GM12878 (cell line): Measurements from ENCODE around the gene GPR146.

Experiments
- IRF4 ChIP-seq: IDR thresholded peaks from 2 replicates; pipeline ENCODE4 v1.6.1; 2011; ENCODE audit warnings: low read depth, low read length
- MAX ChIP-seq: IDR thresholded peaks from 2 replicates; pipeline ENCODE4 v1.6.1; 2012; ENCODE audit warnings: low read depth, low read length, improper control_type of control experiment
- RCOR1 ChIP-seq: conservative IDR thresholded peaks from 2 replicates; pipeline ENCODE4 v1.6.1; 2012; ENCODE audit warnings: low read depth, low read length, improper control_type of control experiment
- TARDBP ChIP-seq: IDR thresholded peaks from 2 replicates; pipeline ENCODE4 v1.6.1; 2016; ENCODE audit warnings: borderline replicate concordance
- ZZZ3 ChIP-seq: IDR thresholded peaks from 2 replicates; pipeline ENCODE4 v1.6.1; 2011; ENCODE audit warnings: low read depth; ENCODE audit not compliant: control insufficient read depth, insufficient read length
- TF ChIP-seq, protein P1 (sequence below), 3 experiments: IDR thresholded peaks in 2 of 3; conservative IDR thresholded peaks in 1 of 3; 2 replicates each; pipeline ENCODE4 v1.5.1; 2011; ENCODE audit warnings: low read depth in 3 of 3, low read length in 3 of 3, mild to moderate bottlenecking in 3 of 3, control low read depth in 2 of 3, moderate library complexity in 2 of 3, inconsistent platforms in 1 of 3, mixed read lengths in 1 of 3; ENCODE audit not compliant: control insufficient read depth in 2 of 3, insufficient read depth in 1 of 3; ENCODE audit errors: extremely low read depth in 1 of 3

DNA sequence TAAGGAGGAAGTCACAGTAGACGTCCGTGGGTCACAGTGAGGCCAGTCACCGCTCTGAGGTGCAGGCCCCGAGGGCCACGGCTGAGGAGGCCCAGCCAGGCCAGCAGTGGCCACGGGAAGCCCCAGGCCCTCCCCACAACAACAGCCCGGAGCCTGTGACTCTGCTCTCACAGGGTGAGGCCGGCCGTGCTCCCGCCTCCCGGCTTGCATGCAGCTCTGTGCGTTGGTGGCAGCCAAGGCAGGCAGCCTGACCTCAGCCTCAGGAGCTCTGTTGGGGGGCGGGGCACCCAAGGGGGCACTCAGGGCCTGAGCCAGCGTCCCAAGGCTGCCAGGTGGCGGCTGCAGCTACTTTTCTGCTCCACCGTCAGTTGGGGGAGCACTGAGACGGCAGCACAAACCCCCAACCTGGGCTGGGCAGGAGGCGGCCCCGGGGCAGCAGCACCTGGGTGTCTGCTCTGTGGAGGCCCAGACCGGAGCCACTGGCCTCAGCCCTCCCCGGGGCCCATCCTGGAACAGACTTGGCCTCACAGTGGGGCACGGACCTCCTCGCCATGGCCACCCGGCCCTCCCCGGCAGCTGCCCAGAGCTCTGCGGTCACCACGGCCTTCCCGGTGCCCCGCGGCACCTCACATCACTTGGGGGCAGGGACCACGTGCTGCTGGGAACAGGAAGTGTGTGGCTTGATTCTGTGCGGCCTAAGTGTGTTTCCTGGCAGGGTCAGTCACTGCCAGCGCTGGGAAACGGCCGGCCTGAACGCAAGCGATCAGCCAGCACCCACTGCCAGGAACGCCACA is 48.1 kb upstream of the GPR146 start:
- TF ChIP-seq, protein P1, sequence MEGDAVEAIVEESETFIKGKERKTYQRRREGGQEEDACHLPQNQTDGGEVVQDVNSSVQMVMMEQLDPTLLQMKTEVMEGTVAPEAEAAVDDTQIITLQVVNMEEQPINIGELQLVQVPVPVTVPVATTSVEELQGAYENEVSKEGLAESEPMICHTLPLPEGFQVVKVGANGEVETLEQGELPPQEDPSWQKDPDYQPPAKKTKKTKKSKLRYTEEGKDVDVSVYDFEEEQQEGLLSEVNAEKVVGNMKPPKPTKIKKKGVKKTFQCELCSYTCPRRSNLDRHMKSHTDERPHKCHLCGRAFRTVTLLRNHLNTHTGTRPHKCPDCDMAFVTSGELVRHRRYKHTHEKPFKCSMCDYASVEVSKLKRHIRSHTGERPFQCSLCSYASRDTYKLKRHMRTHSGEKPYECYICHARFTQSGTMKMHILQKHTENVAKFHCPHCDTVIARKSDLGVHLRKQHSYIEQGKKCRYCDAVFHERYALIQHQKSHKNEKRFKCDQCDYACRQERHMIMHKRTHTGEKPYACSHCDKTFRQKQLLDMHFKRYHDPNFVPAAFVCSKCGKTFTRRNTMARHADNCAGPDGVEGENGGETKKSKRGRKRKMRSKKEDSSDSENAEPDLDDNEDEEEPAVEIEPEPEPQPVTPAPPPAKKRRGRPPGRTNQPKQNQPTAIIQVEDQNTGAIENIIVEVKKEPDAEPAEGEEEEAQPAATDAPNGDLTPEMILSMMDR (IDR thresholded peaks at IDR 0.05 in 2 of 3, conservative IDR thresholded peaks at IDR 0.05 in 1 of 3; ENCODE audit: control insufficient read depth in 2 of 3, extremely low read depth in 1 of 3, insufficient read depth in 1 of 3, low read depth in 3 of 3, low read length in 3 of 3): no peak
- no peak for TF ChIP-seq ZZZ3
- no peak for TF ChIP-seq RCOR1
- TF ChIP-seq MAX: no peak
- no peak for TF ChIP-seq TARDBP
- TF ChIP-seq IRF4: no peak
